HG02759 (cell line): ENCODE data around the gene KRT26.

Experiments used
- ATAC-seq: cut with Tn5 transposase; IDR thresholded peaks from one replicate; pipeline ENCODE4 v1.9.1; 2021; ENCODE audit warnings: mild to moderate bottlenecking, moderate library complexity; ENCODE audit not compliant: unreplicated experiment

The KRT26 gene

GRCh38 chr17:40734018-40734417, 38.0 kb downstream of the KRT26 start:
- ATAC-seq, result no peak

GRCh38 chr17:40730970-40731369, 41.0 kb downstream of the KRT26 start:
- no peak for ATAC-seq

- ATAC-seq, result no peak
Measured at GRCh38 chr17:40727447-40728231, 44.4 kb downstream of the KRT26 start.

GRCh38 chr17:40726919-40727318, 45.1 kb downstream of the KRT26 start:
- ATAC-seq, result no peak

- no peak for ATAC-seq
Measured at GRCh38 chr17:40724656-40725055, 47.3 kb downstream of the KRT26 start.

- ATAC-seq, result no peak
Measured at GRCh38 chr17:40722241-40722640, 49.8 kb downstream of the KRT26 start.

- no peak for ATAC-seq
Measured at GRCh38 chr17:40720899-40721298, 51.1 kb downstream of the KRT26 start.

GRCh38 chr17:40718930-40719329, 53.1 kb downstream of the KRT26 start:
- ATAC-seq, result no peak

- ATAC-seq, result no peak
Measured at GRCh38 chr17:40717776-40718175, 54.2 kb downstream of the KRT26 start.
